HG02623 (cell line): ENCODE measurements around the gene CYB561.

Experiments used
- ATAC-seq: cut with Tn5 transposase; IDR thresholded peaks from one replicate; pipeline ENCODE4 v1.9.1; 2021; ENCODE audit warnings: moderate library complexity; ENCODE audit not compliant: unreplicated experiment

CYB561 gene

GRCh38 chr17:63435681-63436522, 10.2 kb downstream of the CYB561 start:
- no peak for ATAC-seq

DNA sequence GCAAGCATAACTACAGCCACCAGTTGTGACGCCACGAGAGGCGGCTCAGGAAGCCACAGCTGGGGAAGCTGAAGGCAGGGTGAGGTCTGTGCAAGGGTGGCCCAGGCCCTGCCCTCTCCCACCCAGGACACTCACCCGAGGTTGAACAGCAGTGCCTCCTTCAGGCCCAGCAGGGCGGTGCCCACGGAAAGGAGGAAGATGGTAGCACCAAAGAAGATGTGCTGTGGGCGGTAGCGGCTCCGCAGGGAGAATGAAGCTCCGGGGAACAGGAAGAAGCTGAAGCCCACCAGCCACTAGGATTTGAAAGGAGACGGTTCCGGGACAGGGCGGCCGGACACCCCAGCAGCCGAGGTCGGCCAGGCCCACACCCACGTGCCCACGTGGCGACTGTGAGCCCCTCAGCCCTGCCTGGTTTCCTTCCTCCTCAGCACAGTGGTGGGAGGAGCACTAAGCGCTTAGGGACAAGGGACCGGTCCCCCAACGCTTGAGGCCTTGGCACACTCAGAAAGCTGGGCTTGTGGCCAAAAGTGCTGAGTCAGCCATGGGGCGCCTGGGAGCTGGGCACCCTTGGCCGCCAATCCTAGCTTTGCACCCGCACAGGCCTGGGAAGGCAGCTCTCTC, 11.0 kb downstream of the CYB561 start:
- ATAC-seq = no peak

DNA sequence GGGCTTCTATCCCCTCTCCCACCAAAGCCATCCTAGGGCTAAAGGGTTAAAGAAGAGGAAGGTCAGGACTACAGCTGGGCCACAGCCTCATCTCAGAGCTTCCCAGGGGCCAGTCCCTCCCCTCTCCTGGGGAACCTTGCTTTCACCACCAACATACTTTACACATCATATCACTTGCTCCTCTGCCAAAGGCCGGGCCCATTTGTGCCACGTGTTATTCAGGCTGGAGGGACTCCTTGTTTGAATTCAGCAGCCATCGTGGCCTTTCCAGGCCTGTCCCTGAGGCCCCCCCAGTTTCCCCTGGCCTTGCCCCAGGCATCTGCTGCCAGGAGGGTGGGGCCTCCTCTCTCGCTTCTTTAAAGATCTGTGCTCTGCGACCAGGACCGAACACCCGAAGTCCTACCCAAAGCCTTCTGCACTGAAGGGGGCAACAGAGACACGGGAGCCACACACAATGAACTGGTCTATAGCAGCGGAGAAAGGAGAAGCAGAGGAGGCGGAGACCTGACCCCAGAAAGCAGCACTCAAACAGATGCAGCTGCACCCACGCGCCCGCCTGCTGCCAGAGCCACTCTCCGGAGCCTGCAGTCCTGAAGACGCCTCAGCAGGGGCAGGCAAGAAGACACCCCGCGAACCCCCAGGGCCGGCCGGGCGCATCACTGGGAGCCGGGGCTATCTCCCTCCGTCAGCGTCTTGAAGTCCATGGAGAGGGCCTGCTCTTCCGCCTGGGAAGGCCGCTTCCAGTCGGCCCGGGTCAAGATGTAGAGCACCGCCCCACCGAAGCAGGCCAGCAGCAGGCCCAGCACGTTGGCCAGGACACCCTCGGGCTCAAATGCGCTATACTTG, 12.1 kb downstream of the CYB561 start:
- ATAC-seq = no peak

DNA sequence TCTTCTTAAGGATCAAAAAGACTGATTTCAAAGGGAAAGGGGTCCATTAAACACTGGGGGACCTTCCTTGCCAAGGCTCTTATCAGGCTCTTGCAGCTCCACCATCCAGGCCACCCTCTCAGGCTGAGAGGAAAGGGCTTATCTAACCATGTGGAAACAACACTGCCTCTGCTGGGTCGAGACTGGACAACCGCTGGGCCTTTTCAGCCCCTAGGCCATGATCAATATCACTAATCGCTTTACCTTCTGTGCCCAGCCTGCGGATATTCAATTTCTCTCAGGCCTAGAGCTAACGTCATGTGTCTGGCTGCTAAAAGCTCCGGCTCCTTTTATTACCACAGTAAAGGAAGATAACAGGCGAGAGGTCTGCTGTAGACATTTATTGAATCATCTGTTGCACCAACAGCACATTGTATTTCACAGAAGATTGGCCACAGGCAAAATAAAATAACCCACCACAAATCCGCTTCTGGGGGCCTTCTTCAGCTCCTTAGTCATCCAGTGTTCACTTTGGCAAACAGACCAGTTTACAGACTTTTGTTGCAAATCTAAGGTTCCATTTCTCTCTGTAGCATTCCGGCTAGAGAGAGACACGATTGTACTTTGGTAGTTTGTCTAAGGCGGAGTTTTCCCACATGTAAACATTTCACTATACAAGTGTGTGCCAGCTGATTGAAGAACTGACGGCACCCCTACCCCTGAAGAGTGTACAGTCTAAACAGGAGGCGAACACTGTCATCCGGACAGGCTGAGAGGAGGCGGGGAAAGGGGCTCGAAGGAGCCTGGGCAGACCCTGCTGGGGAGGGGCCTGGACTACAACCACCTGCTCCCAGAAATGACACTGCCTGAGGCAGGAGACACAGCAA, 13.9 kb downstream of the CYB561 start:
- ATAC-seq = no peak

DNA sequence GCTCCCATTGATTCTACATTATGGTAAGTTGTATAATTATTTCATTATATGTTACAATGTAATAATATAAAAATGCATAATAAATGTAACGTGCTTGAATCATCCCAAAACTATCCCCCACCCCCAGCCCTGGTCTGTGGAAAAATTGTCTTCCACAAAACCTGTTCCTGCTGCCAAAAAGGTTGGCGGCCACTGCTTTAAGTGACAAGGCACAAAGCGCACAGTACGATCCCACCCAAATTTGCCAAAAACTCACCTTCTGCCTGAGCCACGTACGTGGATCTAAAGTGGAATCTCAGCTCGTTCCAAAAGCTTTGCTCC, 14.5 kb downstream of the CYB561 start:
- no peak for ATAC-seq

DNA sequence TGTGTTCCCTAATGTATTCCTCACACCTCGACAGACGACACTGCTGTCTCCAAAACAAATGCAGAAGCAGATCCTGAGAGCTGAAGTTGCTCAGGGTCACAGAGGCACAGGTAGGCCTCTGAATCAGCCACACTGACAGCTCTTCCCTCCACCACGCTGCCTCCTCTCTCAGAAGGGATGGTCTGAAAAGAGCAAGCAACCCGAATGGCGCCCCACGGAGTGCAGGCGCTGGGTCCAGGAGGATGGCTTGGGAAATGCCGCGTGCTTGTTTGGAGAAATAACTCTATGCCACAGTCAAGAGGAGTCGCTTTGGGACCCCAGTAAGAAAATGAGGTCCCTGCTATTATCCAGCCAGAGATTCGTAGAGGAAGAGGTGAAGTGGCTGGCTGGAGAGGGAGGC, 15.9 kb downstream of the CYB561 start:
- no peak for ATAC-seq

DNA sequence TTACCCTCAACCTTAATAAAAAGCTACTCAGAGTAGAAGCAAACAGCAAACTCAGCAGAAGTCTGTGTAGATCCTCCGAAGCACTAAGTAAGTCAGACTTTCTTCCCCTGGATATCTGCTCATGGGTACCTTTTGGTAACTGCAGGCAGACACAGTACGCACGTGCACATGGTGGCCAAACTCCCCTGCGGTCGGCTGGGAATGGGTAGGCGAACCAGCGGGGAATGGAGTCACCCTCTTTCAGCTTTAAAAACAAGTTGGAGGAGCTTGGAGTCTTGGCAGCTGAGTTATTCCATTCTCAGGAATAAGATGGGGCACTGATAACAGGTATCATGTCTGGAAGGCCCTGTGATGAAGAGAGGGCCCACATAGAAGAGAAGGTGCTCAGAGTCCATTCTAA, 16.3 kb downstream of the CYB561 start:
- no peak for ATAC-seq

DNA sequence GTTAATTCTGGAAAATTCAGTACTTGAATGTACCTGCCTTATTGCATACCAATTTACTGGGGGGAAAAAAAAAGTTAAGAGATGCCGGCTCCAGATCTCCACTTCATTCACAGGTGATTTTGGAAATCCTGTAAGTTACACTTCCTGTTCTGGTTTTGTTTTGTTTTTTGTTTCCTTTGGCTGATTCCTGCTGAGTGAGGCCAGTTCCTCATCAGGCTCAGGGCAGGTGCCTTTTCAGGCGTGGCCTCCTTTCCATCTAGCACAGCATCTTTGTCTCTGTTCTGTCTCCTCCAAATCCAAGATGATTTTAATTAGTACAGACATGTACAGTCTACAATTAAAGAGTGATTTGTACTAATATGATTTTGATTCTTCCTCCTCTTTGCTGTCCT, 19.2 kb downstream of the CYB561 start:
- no peak for ATAC-seq

GRCh38 chr17:63426041-63426916, 19.8 kb downstream of the CYB561 start:
- ATAC-seq = no peak

GRCh38 chr17:63425483-63425882, 20.6 kb downstream of the CYB561 start:
- no peak for ATAC-seq

DNA sequence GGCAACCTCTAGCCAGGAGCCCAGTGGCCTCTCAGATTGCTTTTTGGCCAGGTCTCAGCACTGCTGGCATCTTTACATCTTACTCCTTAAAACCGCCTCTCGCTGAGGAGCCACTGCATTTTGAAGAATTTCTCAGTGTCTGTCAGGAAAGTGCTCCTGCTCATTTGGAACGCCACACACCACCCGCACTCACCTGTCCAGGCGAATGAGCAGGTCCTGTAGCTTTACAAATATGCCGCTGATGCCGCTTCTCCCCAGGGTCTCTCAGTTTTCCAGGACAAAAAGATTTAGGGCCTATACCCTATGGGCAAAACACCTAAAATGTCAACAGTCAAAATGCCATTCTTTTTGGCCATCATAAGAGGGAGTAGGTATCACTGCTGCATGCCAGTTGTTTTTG, 22.1 kb downstream of the CYB561 start:
- no peak for ATAC-seq

GRCh38 chr17:63423251-63423950, 22.7 kb downstream of the CYB561 start:
- ATAC-seq = no peak

DNA sequence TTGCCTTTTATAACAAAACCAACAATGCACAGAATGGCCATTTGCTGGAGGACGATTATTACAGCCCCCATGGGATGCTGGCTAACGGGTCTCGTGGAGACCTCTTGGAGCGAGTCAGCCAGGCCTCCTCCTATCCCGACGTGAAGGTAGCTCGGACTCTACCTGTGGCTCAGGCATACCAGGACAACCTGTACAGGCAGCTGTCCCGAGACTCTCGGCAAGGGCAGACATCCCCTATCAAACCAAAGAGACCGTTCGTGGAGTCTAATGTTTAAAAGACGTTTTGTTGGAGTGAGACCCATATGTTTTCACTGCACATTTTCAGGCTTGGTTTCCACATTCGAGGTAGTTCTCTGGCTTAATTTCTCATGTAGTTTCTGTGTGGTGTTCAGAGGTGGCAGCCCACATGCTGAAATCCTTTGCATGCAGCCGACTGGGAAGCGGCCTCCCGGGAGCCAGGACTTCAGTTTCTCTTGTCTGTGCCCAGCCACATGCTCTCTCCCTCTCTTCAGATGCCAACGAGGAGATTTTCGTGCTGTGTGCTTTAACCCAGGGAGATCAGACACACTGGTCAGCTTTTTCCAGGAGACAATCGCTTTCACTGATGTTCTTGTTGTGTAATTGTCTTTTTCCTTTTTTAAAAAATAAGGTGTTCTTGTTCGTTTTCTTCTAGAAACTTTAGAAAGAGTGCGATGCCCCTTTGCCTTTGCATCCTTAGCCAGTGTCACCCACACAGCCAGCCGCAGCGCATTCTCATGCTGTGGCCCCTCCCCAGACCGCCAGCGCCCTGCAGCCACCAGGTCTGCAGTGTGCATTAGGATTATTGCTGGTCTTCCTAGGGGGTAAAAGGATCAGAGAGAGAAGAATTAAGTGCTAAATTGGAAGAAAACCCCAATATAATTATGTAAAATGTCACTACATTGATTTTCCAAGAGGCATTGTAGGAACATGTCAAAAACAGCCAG, 24.1 kb downstream of the CYB561 start:
- no peak for ATAC-seq

- ATAC-seq = no peak
Observed at GRCh38 chr17:63420868-63421680, 25.0 kb downstream of the CYB561 start.

GRCh38 chr17:63419949-63420867, 25.9 kb downstream of the CYB561 start:
- no peak for ATAC-seq

DNA sequence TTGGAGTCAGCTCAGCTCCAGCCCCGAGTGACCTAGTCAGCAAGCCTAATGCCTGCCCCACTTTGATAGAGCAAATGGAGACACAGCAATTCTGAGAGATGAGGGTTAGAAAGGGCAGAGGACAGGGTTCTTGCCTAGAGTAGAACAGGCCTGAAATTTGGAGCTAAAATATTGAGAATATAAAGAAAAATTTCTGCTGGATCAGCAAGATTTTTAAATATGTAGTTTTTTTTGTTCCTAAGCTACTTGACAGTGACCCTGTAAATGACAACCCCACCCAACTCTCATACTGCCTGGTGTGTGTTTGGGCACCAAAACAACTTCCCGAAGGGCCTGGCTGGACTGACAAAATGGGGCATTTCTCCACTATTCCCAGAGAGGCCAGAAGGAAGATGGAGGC, 26.7 kb downstream of the CYB561 start:
- no peak for ATAC-seq
